HL-60 (cell line): ENCODE data around the gene MACO1.

ENCODE experiments used
- DNase-seq, 2 experiments: peaks; one replicate each; pipeline ENCODE4 v3.0.0-alpha.2; 2010 to 2020; ENCODE audit warnings: low read depth in 1 of 2, low spot score in 1 of 2
- H3K27ac ChIP-seq: fragments of 250-450 bp; sonication (Bioruptor Pico); replicated peaks from 2 replicates; pipeline ENCODE4 v1.5.1; 2020; ENCODE audit warnings: mild to moderate bottlenecking, moderate library complexity
- H3K27me3 ChIP-seq: fragments of 250-450 bp; sonication (Bioruptor Pico); 2 replicates; pipeline ENCODE4 v1.5.1; 2021; ENCODE audit warnings: mild to moderate bottlenecking, moderate library complexity; ENCODE audit not compliant: insufficient read depth, poor library complexity, severe bottlenecking
- H3K4me3 ChIP-seq: replicated peaks from 2 replicates; pipeline ENCODE4 v1.5.1; 2011; ENCODE audit warnings: mild to moderate bottlenecking, control low read depth, low read length; ENCODE audit not compliant: insufficient read depth
- GABPA ChIP-seq: IDR thresholded peaks from 2 replicates; pipeline ENCODE4 v1.6.1; 2012; ENCODE audit warnings: low read depth
- POLR2AphosphoS5 ChIP-seq: IDR thresholded peaks from 2 replicates; pipeline ENCODE4 v1.6.1; 2012; ENCODE audit warnings: low read depth
- SPI1 ChIP-seq: IDR thresholded peaks from 2 replicates; pipeline ENCODE4 v1.6.1; 2012; ENCODE audit warnings: low read depth, mild to moderate bottlenecking, borderline replicate concordance
- TF ChIP-seq, protein P1 (sequence below): IDR thresholded peaks from one replicate; pipeline ENCODE4 v1.5.1; 2011; ENCODE audit warnings: low read length, control low read depth, inconsistent platforms; ENCODE audit not compliant: insufficient read depth
- TF ChIP-seq, protein P2 (sequence below): IDR thresholded peaks from 2 replicates; pipeline ENCODE4 v1.6.1; 2012; ENCODE audit warnings: low read depth; ENCODE audit not compliant: insufficient replicate concordance

MACO1 gene

DNA sequence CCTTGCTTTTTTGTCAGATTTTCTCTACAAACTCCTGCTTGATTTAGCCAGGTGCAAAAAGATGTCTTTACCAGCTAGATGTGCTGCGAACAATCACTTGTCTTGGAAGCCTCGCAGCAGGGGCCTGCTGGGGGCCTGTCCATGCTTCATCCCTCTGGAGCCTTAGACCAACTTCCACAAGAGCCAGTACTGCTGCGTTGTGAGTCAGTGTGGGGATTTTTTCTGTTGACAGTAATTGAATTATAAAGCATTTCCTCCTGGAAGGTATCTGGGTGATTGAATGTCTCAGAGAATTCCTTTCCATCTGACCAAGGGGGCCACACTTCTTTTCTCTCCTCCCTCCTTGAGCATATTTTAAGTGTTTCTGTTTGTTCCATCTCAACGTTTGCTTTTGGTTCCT, 72.3 kb downstream of the MACO1 start:
- no peak for TF ChIP-seq POLR2AphosphoS5
- TF ChIP-seq, protein P1, sequence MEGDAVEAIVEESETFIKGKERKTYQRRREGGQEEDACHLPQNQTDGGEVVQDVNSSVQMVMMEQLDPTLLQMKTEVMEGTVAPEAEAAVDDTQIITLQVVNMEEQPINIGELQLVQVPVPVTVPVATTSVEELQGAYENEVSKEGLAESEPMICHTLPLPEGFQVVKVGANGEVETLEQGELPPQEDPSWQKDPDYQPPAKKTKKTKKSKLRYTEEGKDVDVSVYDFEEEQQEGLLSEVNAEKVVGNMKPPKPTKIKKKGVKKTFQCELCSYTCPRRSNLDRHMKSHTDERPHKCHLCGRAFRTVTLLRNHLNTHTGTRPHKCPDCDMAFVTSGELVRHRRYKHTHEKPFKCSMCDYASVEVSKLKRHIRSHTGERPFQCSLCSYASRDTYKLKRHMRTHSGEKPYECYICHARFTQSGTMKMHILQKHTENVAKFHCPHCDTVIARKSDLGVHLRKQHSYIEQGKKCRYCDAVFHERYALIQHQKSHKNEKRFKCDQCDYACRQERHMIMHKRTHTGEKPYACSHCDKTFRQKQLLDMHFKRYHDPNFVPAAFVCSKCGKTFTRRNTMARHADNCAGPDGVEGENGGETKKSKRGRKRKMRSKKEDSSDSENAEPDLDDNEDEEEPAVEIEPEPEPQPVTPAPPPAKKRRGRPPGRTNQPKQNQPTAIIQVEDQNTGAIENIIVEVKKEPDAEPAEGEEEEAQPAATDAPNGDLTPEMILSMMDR, result no peak
- TF ChIP-seq, protein P2, sequence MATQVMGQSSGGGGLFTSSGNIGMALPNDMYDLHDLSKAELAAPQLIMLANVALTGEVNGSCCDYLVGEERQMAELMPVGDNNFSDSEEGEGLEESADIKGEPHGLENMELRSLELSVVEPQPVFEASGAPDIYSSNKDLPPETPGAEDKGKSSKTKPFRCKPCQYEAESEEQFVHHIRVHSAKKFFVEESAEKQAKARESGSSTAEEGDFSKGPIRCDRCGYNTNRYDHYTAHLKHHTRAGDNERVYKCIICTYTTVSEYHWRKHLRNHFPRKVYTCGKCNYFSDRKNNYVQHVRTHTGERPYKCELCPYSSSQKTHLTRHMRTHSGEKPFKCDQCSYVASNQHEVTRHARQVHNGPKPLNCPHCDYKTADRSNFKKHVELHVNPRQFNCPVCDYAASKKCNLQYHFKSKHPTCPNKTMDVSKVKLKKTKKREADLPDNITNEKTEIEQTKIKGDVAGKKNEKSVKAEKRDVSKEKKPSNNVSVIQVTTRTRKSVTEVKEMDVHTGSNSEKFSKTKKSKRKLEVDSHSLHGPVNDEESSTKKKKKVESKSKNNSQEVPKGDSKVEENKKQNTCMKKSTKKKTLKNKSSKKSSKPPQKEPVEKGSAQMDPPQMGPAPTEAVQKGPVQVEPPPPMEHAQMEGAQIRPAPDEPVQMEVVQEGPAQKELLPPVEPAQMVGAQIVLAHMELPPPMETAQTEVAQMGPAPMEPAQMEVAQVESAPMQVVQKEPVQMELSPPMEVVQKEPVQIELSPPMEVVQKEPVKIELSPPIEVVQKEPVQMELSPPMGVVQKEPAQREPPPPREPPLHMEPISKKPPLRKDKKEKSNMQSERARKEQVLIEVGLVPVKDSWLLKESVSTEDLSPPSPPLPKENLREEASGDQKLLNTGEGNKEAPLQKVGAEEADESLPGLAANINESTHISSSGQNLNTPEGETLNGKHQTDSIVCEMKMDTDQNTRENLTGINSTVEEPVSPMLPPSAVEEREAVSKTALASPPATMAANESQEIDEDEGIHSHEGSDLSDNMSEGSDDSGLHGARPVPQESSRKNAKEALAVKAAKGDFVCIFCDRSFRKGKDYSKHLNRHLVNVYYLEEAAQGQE, result no peak
- TF ChIP-seq SPI1, result no peak
- TF ChIP-seq GABPA, result no peak
- no peaks in the 10 kb centered on the region for H3K27me3 ChIP-seq
- no peak for DNase-seq
- H3K4me3 ChIP-seq, result no peak overlapping the region
- no peak overlapping the region for H3K27ac ChIP-seq

DNA sequence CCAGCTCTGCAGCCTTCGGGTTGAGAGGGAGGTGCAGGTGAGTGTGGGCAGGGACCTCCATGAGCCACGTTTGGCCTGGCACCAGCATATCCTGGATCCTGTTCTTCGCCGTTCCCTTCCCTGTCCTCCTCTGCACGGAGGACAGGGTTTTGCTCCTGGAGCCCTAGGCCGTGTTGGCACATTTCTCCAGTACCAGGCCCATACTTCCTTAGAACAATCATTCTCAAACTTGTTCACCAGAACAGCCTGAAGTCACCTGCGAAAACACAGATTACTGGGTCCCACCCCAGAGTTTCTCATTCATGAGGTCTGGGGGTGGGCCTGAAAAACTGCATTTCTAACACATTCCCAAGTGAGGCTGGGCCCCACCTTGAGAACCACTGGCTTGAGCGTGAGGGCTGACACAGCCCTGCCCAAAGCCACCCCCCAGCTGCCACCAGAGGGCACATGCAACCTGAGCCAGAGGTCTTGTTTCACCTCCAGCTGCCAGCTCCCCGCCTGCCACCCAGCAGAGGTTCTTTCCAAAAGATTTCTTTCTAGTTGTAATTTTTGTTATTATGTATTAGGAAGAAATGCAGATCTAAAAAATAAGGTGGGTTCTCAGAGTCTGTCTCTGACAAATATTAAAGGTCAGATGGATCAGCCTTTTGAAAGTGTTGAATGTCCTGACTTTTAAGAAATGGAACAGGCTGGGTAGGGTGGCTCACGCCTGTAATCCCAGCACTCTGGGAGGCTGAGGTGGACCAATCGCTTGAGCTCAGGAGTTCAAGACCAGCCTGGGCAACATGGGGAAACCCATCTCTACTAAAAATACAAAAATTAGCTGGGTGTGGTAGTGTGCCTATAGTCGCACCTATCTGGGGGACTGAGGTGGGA, 73.1 kb downstream of the MACO1 start:
- DNase-seq, result peak in 1 of 2 experiments; percentile 45
- Histone ChIP-seq H3K4me3 (no peak overlapping the region), H3K27ac (no peak overlapping the region), H3K27me3 (no peaks in the 10 kb centered on the region)
- TF ChIP-seq, protein P2, result no peak
- TF ChIP-seq GABPA (no peak), SPI1 (no peak), POLR2AphosphoS5 (no peak)
- TF ChIP-seq, protein P1, result peak; percentile 33

DNA sequence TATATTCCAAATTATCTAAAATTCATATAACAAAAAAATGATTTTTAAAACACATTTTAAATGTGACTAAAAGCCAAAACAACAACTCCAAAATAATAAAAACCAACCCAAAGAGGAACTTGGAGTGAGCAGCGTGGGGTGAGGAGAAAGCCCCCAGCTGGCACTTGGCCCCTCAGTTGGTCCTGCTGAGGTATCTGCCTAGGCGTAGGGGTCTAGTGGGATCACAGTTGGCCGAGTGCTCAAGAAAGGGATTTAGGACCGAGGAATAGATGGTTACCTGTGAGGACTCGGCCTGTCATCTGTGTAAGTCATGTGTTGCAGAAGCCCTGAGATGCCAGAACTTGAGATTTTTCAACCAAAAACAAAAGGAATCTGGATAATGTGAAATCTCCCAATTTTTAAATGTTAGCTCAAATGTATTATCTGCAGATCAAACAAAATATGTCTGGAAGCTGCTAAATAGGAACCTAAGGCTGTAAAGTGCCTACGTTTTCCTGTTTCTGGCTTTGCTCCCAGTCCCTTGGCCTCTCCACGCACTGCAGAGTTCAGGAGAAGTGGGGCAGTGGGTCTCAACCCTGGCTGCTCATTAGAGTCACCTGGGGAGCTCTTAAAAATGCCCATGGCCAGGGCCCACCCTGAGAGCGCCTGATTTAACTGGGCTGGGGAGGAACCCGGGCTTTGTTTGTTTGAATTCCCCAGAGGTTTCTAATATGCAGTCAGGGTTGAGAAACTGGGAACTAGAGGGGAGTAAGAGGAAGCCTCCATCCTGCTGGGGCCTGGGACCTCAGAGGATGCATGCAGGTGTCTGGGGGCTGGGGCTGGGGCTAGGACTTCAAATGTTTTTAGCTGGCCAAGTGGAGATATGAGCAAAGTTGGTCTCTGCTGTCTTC, 74.3 kb downstream of the MACO1 start:
- Histone ChIP-seq H3K27ac (no peak overlapping the region), H3K27me3 (no peaks in the 10 kb centered on the region), H3K4me3 (no peak overlapping the region)
- peak; percentile 40; the same call in 1 of the 2 replicates for TF ChIP-seq POLR2AphosphoS5
- TF ChIP-seq GABPA, result no peak
- TF ChIP-seq, protein P2, result no peak
- TF ChIP-seq, protein P1, result no peak
- peak; percentile 55; the same call in 1 of the 2 replicates for TF ChIP-seq SPI1
- DNase-seq, result peak in 1 of 2 experiments; percentile 47
